Lung (tissue), 12 donors: ENCODE measurements around the gene DUSP2. TPM values are rescaled to one million over a fixed set of nuclear protein-coding genes. Genes with fewer than 3 reads are reported as not detected.

Source experiments
- ATAC-seq: fragments of 200-7000 bp; cut with Tn5 transposase; one replicate; pipeline ENCODE4 v1.9.1; 2020; ENCODE audit warnings: moderate number of reproducible peaks; ENCODE audit not compliant: insufficient read depth, low FRiP score
- DNase-seq, 3 donors: peaks; one replicate each; pipeline ENCODE4 v3.0.0-alpha.2; 2013 to 2017
- H3K27ac ChIP-seq, 2 donors: one replicate each; pipeline ENCODE4 v1.5.1; 2013; ENCODE audit warnings: mild to moderate bottlenecking in 2 of 2, moderate library complexity in 2 of 2, control low read depth in 1 of 2, inconsistent platforms in 1 of 2, low read depth in 1 of 2, low read length in 1 of 2
- H3K27me3 ChIP-seq, 3 donors: one replicate each; pipeline ENCODE4 v1.5.1; 2013; ENCODE audit warnings: low read length in 2 of 3; ENCODE audit not compliant: control insufficient read depth in 3 of 3, insufficient read depth in 3 of 3
- H3K36me3 ChIP-seq, 4 donors: one replicate each; pipeline ENCODE4 v1.5.1; 2013; ENCODE audit warnings: low read length in 4 of 4, mild to moderate bottlenecking in 1 of 4, moderate library complexity in 1 of 4; ENCODE audit not compliant: control insufficient read depth in 4 of 4, insufficient read depth in 4 of 4
- H3K4me1 ChIP-seq, 5 donors: one replicate each; pipeline ENCODE4 v1.5.1; 2013; ENCODE audit warnings: low read length in 5 of 5, mild to moderate bottlenecking in 2 of 5, moderate library complexity in 1 of 5; ENCODE audit not compliant: control insufficient read depth in 5 of 5, insufficient read depth in 5 of 5
- H3K4me3 ChIP-seq: one replicate; pipeline ENCODE4 v1.5.1; 2013; ENCODE audit warnings: mild to moderate bottlenecking, control low read depth, moderate library complexity
- H3K9ac ChIP-seq, 2 donors: one replicate each; pipeline ENCODE4 v1.5.1; 2013; ENCODE audit warnings: low read length in 2 of 2, control low read depth in 1 of 2; ENCODE audit not compliant: insufficient read depth in 1 of 2
- H3K9me3 ChIP-seq, 4 donors: one replicate each; pipeline ENCODE4 v1.5.1; 2013; ENCODE audit warnings: low read length in 3 of 4, mild to moderate bottlenecking in 1 of 4, moderate library complexity in 1 of 4; ENCODE audit not compliant: control insufficient read depth in 4 of 4, insufficient read depth in 3 of 4
- WGBS, 2 donors: extraction: QIAGEN DNeasy Blood & Tissue Kit; methylation state at CpG; one replicate each; pipeline ENCODE4 v1.1.7; 2013; 5-methylcytosine and 5-hydroxymethylcytosine counted together
- polyA plus RNA-seq, 2 donors: library from polyadenylated mRNA; stranded (reverse); fragments of 200-250 nt; gene quantifications; one replicate each; pipeline ENCODE4 v1.2.1, GENCODE V29; 2013
- total RNA-seq, 2 donors: library from RNA; depleted of rRNA in 1 of 2; stranded (reverse); fragments of >200 nt in 1 of 2; gene quantifications; one replicate each; pipeline ENCODE4 v1.2.1, GENCODE V29; 2014 to 2021
- TF ChIP-seq, protein P1 (sequence below): IDR thresholded peaks from 2 replicates; pipeline ENCODE4 v1.5.1; 2012; ENCODE audit warnings: mild to moderate bottlenecking; ENCODE audit errors: control extremely low read depth, extremely low read depth
- donor health status: control.
- donor health status: control.
- donor health status: Bipolar disorder and iron deficiency.
- donor health status: healthy.
- donor health status: DM: yes; HTN: yes; CAD: no.

DUSP2 gene
- total and polyA plus RNA-seq, 4 donors: 3.5 to 33.6 (median 5.8) TPM

DNA sequence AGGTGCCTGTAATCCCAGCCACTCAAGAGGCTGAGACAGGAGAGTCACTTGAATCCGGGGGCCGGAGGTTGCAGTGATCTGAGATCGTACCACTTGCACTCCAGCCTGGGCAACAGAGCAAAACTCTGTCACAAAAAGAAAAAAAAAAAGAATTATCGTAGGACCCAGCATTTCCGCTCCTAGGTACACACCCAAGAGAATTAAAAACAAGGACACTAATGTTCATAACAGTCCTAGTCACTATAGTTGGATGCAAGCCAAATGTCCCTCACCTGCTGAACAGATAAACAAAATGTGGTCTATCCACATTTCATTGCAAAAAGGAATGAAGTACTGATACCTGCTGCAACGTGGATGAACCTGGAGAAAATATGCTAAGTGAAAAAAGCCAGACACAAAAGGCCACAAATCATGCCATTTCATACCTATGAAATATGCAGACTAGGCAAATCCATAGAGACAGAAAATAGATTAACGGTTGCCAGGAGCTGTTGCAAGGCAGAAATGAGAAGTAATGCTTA, 50.1 kb downstream of the DUSP2 start:
- no peak for ATAC-seq
- no peak overlapping the region for H3K4me3 ChIP-seq
- H3K27me3 ChIP-seq: no peaks in the 10 kb centered on the region
- TF ChIP-seq, protein P1, sequence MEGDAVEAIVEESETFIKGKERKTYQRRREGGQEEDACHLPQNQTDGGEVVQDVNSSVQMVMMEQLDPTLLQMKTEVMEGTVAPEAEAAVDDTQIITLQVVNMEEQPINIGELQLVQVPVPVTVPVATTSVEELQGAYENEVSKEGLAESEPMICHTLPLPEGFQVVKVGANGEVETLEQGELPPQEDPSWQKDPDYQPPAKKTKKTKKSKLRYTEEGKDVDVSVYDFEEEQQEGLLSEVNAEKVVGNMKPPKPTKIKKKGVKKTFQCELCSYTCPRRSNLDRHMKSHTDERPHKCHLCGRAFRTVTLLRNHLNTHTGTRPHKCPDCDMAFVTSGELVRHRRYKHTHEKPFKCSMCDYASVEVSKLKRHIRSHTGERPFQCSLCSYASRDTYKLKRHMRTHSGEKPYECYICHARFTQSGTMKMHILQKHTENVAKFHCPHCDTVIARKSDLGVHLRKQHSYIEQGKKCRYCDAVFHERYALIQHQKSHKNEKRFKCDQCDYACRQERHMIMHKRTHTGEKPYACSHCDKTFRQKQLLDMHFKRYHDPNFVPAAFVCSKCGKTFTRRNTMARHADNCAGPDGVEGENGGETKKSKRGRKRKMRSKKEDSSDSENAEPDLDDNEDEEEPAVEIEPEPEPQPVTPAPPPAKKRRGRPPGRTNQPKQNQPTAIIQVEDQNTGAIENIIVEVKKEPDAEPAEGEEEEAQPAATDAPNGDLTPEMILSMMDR: no peak
- WGBS, 2 donors: 67 to 77% methylated on average over 7 of the region's 7 CpGs
- no peak overlapping the region for H3K27ac ChIP-seq
- DNase-seq: no peak
- H3K9ac ChIP-seq: no peak overlapping the region
- H3K9me3 ChIP-seq: no peaks in the 10 kb centered on the region
- no peaks in the 10 kb centered on the region for H3K36me3 ChIP-seq
- peaks cover 0 to 2% (median 0%) of the 10 kb centered on the region in 5 donors for H3K4me1 ChIP-seq

DNA sequence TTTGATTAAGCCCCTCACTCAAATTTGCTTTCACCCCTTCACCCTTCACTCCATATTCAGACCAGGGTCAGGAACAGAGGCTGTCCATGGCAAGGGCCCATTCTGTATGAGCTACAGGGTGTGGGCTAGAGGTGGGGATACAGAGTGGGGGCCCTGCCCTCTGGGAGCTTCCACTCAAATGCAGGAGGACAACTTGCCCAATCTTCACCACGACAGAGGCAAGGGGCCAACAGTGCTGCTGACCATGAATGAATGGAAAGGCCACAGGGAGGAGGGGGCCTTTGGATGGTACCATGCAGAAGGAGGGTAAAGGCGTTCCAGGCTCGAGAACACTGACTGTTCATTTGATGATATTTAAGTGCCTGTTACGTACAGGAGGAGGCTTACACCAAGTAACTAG, 51.7 kb downstream of the DUSP2 start:
- ATAC-seq (no peak), DNase-seq (peak in 1 of 3 donors; percentile 3)
- H3K4me3 ChIP-seq: no peak overlapping the region
- TF ChIP-seq, protein P1: no peak
- H3K27ac ChIP-seq: no peak overlapping the region
- H3K4me1 ChIP-seq: peaks cover 0 to 7% (median 0%) of the 10 kb centered on the region in 5 donors
- WGBS, 2 donors: 92 to 94% methylated on average over 4 of the region's 4 CpGs
- no peaks in the 10 kb centered on the region for H3K27me3 ChIP-seq
- no peak overlapping the region for H3K9ac ChIP-seq
- H3K36me3 ChIP-seq: no peaks in the 10 kb centered on the region
- no peaks in the 10 kb centered on the region for H3K9me3 ChIP-seq

Other genes starting within 250 kb of the DUSP2 start
- 100 to 1,000 TPM in 1 of 2 donors, 10 to 100 TPM in 1; 23.2 to 114 TPM for gene ANKRD36C, start 153.6 kb downstream of the DUSP2 start, total RNA-seq
- 1 to 10 TPM; 2.6 to 5.5 TPM for gene ANKRD36C, start 153.6 kb downstream of the DUSP2 start, polyA plus RNA-seq
- gene GPAT2, start 110.5 kb downstream of the DUSP2 start, total RNA-seq: 1 to 10 TPM; 1.2 to 4.4 TPM
- gene GPAT2, start 110.5 kb downstream of the DUSP2 start, polyA plus RNA-seq: 1 to 10 TPM; 5.2 to 6.2 TPM
- gene ADRA2B, start 28.9 kb downstream of the DUSP2 start, total RNA-seq: under 1 TPM; 0.21 to 0.88 TPM
- gene ADRA2B, start 28.9 kb downstream of the DUSP2 start, polyA plus RNA-seq: under 1 TPM; 0.25 to 0.31 TPM
- not detected for gene ASTL, start 6.9 kb downstream of the DUSP2 start, total RNA-seq
- under 1 TPM; 0.14 to 0.34 TPM for gene ASTL, start 6.9 kb downstream of the DUSP2 start, polyA plus RNA-seq
- 100 to 1,000 TPM; 121 to 141 TPM for gene STARD7, start 63.4 kb upstream of the DUSP2 start, total RNA-seq
- gene STARD7, start 63.4 kb upstream of the DUSP2 start, polyA plus RNA-seq: 10 to 100 TPM; 52.2 to 65.2 TPM
- gene TMEM127, start 120.6 kb upstream of the DUSP2 start, total RNA-seq: 10 to 100 TPM; 30.6 to 67.2 TPM
- gene TMEM127, start 120.6 kb upstream of the DUSP2 start, polyA plus RNA-seq: 10 to 100 TPM; 15.3 to 45.5 TPM
- 10 to 100 TPM; 74.2 to 74.3 TPM for gene CIAO1, start 120.8 kb upstream of the DUSP2 start, total RNA-seq
- gene CIAO1, start 120.8 kb upstream of the DUSP2 start, polyA plus RNA-seq: 10 to 100 TPM; 27.9 to 67.7 TPM
- gene SNRNP200, start 160.1 kb upstream of the DUSP2 start, total RNA-seq: 100 to 1,000 TPM; 102 to 106 TPM
- 10 to 100 TPM; 65.9 to 74.1 TPM for gene SNRNP200, start 160.1 kb upstream of the DUSP2 start, polyA plus RNA-seq
- 1 to 10 TPM; 1.9 to 2.2 TPM for gene ITPRIPL1, start 179.9 kb upstream of the DUSP2 start, total RNA-seq
- gene ITPRIPL1, start 179.9 kb upstream of the DUSP2 start, polyA plus RNA-seq: 1 to 10 TPM in 1 of 2 donors, under 1 TPM in 1; 0.33 to 1.1 TPM
- gene NCAPH, start 190.3 kb upstream of the DUSP2 start, total RNA-seq: 1 to 10 TPM; 1.1 to 4.0 TPM
- 1 to 10 TPM; 2.0 to 2.1 TPM for gene NCAPH, start 190.3 kb upstream of the DUSP2 start, polyA plus RNA-seq